Measurements from ENCODE around the gene TIAM2.

The TIAM2 gene

GRCh38 chr6:155259204-155259603, 264.1 kb downstream of the TIAM2 start:
- DNase-seq (ENCODE audit: low read depth): no peak
- H3K4me3 ChIP-seq (ENCODE audit: low read depth, low read length): no peak overlapping the region
- no peak for TF ChIP-seq CTCF (IDR thresholded peaks at IDR 0.05; ENCODE audit: control insufficient read depth, extremely low read depth, insufficient read depth)

GRCh38 chr6:155259897-155260296, 264.8 kb downstream of the TIAM2 start:
- no peak overlapping the region for H3K4me3 ChIP-seq (ENCODE audit: low read depth, low read length)
- DNase-seq (ENCODE audit: low read depth): no peak
- no peak for TF ChIP-seq CTCF (IDR thresholded peaks at IDR 0.05; ENCODE audit: control insufficient read depth, extremely low read depth, insufficient read depth)

GRCh38 chr6:155260686-155261085, 265.6 kb downstream of the TIAM2 start:
- DNase-seq (ENCODE audit: low read depth): no peak
- no peak overlapping the region for H3K4me3 ChIP-seq (ENCODE audit: low read depth, low read length)
- no peak for TF ChIP-seq CTCF (IDR thresholded peaks at IDR 0.05; ENCODE audit: control insufficient read depth, extremely low read depth, insufficient read depth)

- no peak overlapping the region for H3K4me3 ChIP-seq (ENCODE audit: low read depth, low read length)
- DNase-seq (ENCODE audit: low read depth): no peak
- no peak for TF ChIP-seq CTCF (IDR thresholded peaks at IDR 0.05; ENCODE audit: control insufficient read depth, extremely low read depth, insufficient read depth)
Measured at GRCh38 chr6:155261111-155261900, 266.2 kb downstream of the TIAM2 start.

GRCh38 chr6:155262655-155263054, 267.5 kb downstream of the TIAM2 start:
- no peak for DNase-seq (ENCODE audit: low read depth)
- no peak overlapping the region for H3K4me3 ChIP-seq (ENCODE audit: low read depth, low read length)
- no peak for TF ChIP-seq CTCF (IDR thresholded peaks at IDR 0.05; ENCODE audit: control insufficient read depth, extremely low read depth, insufficient read depth)

- no peak for DNase-seq (ENCODE audit: low read depth)
- no peak for TF ChIP-seq CTCF (IDR thresholded peaks at IDR 0.05; ENCODE audit: control insufficient read depth, extremely low read depth, insufficient read depth)
- no peak within 1 kb of the TSS for H3K4me3 ChIP-seq (ENCODE audit: low read depth, low read length)
Measured at GRCh38 chr6:155263373-155264063, 268.4 kb downstream of the TIAM2 start, which contains the start of gene CLDN20. Gene CLDN20 (plus strand): TSS chr6:155264013. CDS start chr6:155275720, 11,707 bp downstream.
